Erythroblast (primary cell): ENCODE results near the gene TBC1D2B.

Source experiments
- GATA1 ChIP-seq: IDR thresholded peaks from 2 replicates; pipeline ENCODE4 v1.6.1; 2011; ENCODE audit warnings: low read depth, mild to moderate bottlenecking, control low read depth, low read length, moderate library complexity
- POLR2A ChIP-seq: IDR thresholded peaks from 2 replicates; pipeline ENCODE4 v1.6.1; 2011; ENCODE audit warnings: mild to moderate bottlenecking, low read length

- TF ChIP-seq POLR2A (no peak), GATA1 (no peak)
Measured at GRCh38 chr15:78072080-78072892, 5.2 kb downstream of the TBC1D2B start.
